GM12864 (cell line): ENCODE results near the gene DBNL.

ENCODE experiments used
- DNase-seq: peaks from one replicate; pipeline ENCODE4 v3.0.0-alpha.2; 2011; ENCODE audit warnings: low read depth
- H3K4me3 ChIP-seq: 2 replicates; pipeline ENCODE4 v1.5.1; 2011; ENCODE audit warnings: mild to moderate bottlenecking, low read depth, low read length, control low read depth
- CTCF ChIP-seq: IDR thresholded peaks from 2 replicates; pipeline ENCODE4 v1.5.1; 2011; ENCODE audit warnings: low read depth, mild to moderate bottlenecking, moderate library complexity, low read length, control low read depth, inconsistent platforms; ENCODE audit errors: missing control alignments

DBNL gene

GRCh38 chr7:44093102-44093641 lies 48.7 kb downstream of the DBNL start:
- DNase-seq = no peak
- no peak for TF ChIP-seq CTCF
- H3K4me3 ChIP-seq = no peak overlapping the region

- DNase-seq = no peak
- no peak overlapping the region for H3K4me3 ChIP-seq
- TF ChIP-seq CTCF = no peak
Observed at GRCh38 chr7:44094365-44094764, 49.9 kb downstream of the DBNL start.

- DNase-seq = no peak
- H3K4me3 ChIP-seq = no peak overlapping the region
- no peak for TF ChIP-seq CTCF
Observed at GRCh38 chr7:44094883-44095592, 50.5 kb downstream of the DBNL start.

GRCh38 chr7:44095781-44096180 lies 51.3 kb downstream of the DBNL start:
- no peak for DNase-seq
- TF ChIP-seq CTCF = no peak
- H3K4me3 ChIP-seq = no peak overlapping the region

- no peak for DNase-seq
- TF ChIP-seq CTCF = no peak
- no peak overlapping the region for H3K4me3 ChIP-seq
Observed at GRCh38 chr7:44096326-44096881, 51.9 kb downstream of the DBNL start.

GRCh38 chr7:44097064-44097932 lies 52.8 kb downstream of the DBNL start:
- TF ChIP-seq CTCF = no peak
- no peak for DNase-seq
- H3K4me3 ChIP-seq = no peak overlapping the region
